HepG2 (cell line): ENCODE data around the gene FOXD3. TPM values are rescaled to one million over a fixed set of nuclear protein-coding genes. Genes with fewer than 3 reads are reported as not detected.

Source experiments
- ATAC-seq: fragments of 200-7000 bp; cut with Tn5 transposase; 3 replicates; pipeline ENCODE4 v1.9.1; 2020; ENCODE audit warnings: mild to moderate bottlenecking, moderate library complexity
- BruUV-seq: library from RNA; stranded (reverse); fragments of 400-500 nt; replicated peaks from 2 replicates; lab custom pipeline; 2021; lab: Mats Ljungman, UMichigan
- CTCF ChIA-PET: fragments of 300-600 bp; formaldehyde crosslinking; extraction: SDS; loops from one replicate; lab custom pipeline; 2021; ENCODE audit warnings: low total read pairs, inconsistent platforms, low intra/inter-chr PET ratio; lab: Yijun Ruan, JAX
- POLR2A ChIA-PET: fragments of 350-600 bp; sonication (Branson Sonifier 250); formaldehyde crosslinking; loops from one replicate; lab custom pipeline; 2020; ENCODE audit warnings: antibody characterized with exemption, inconsistent platforms; lab: Yijun Ruan, JAX
- DNase-seq: peaks from one replicate; pipeline ENCODE4 v3.0.0-alpha.2; 2015; ENCODE audit warnings: low spot score
- FAIRE-seq: peaks from 3 replicates; lab custom pipeline; 2011; peaks lifted over from hg19 to GRCh38; lab: Jason Lieb, UNC
- H2AFZ ChIP-seq: one replicate; pipeline ENCODE4 v1.6.1; 2011; ENCODE audit warnings: low read length, inconsistent platforms
- H3K27ac ChIP-seq: fragments of 300-600 bp; 3 replicates; pipeline ENCODE4 v1.8.0; 2011; ENCODE audit warnings: mixed run types, mild to moderate bottlenecking, mixed read lengths, low read length, inconsistent platforms; ENCODE audit not compliant: insufficient read depth; ENCODE audit errors: extremely low read length
- H3K27me3 ChIP-seq, 2 experiments: fragments of 200-600 bp in 1 of 2; 2 replicates in 1 of 2; 3 replicates in 1 of 2; pipeline versions ENCODE4 v1.6.0 to v1.8.0; 2011; ENCODE audit warnings: low read length in 2 of 2, mild to moderate bottlenecking in 2 of 2, moderate library complexity in 2 of 2, inconsistent platforms in 1 of 2; ENCODE audit not compliant: insufficient read depth in 2 of 2, control insufficient read depth in 1 of 2
- H3K36me3 ChIP-seq, 2 experiments: fragments of 200-600 bp in 1 of 2; replicated peaks in 1 of 2; 2 replicates in 1 of 2; 3 replicates in 1 of 2; pipeline versions ENCODE4 v1.5.1 to v1.8.0; 2011; ENCODE audit warnings: low read length in 2 of 2, inconsistent platforms in 1 of 2; ENCODE audit not compliant: insufficient read depth in 2 of 2, control insufficient read depth in 1 of 2
- H3K4me1 ChIP-seq: 2 replicates; pipeline ENCODE4 v1.5.1; 2012; ENCODE audit warnings: low read length, inconsistent platforms; ENCODE audit not compliant: insufficient read depth
- H3K4me2 ChIP-seq: 2 replicates; pipeline ENCODE4 v1.6.0; 2011; ENCODE audit warnings: low read depth, low read length, inconsistent platforms
- H3K4me3 ChIP-seq, 3 experiments: fragments of 200-600 bp in 1 of 3; sonication (generic), shearing (Covaris generic) in 1 of 3; replicated peaks in 1 of 3; 2 replicates each; pipeline ENCODE4 v1.5.1; 2011 to 2016; ENCODE audit warnings: low read length in 3 of 3, inconsistent platforms in 2 of 3, low read depth in 2 of 3, mild to moderate bottlenecking in 2 of 3, control low read depth in 1 of 3, mixed read lengths in 1 of 3; ENCODE audit not compliant: insufficient read depth in 1 of 3
- H3K79me2 ChIP-seq: one replicate; pipeline ENCODE4 v1.6.1; 2011; ENCODE audit warnings: low read length, inconsistent platforms; ENCODE audit not compliant: insufficient read depth
- H3K9ac ChIP-seq: 2 replicates; pipeline ENCODE4 v1.6.0; 2011; ENCODE audit warnings: mild to moderate bottlenecking, low read depth, low read length, inconsistent platforms; ENCODE audit not compliant: insufficient read depth
- H3K9me3 ChIP-seq: 2 replicates; pipeline ENCODE4 v1.5.1; 2012; ENCODE audit warnings: mild to moderate bottlenecking, low read length
- H4K20me1 ChIP-seq: 2 replicates; pipeline ENCODE4 v1.6.0; 2011; ENCODE audit warnings: inconsistent platforms, mild to moderate bottlenecking, low read length, moderate library complexity; ENCODE audit not compliant: insufficient read depth
- GRHL1 ChIP-seq: sonication (generic); formaldehyde crosslinking; conservative IDR thresholded peaks from 2 replicates; pipeline ENCODE4 v1.8.0; 2022; ENCODE audit warnings: missing genetic modification reagents
- HNRNPLL ChIP-seq: fragments of 200-400 bp; formaldehyde crosslinking; IDR thresholded peaks from 2 replicates; pipeline ENCODE4 v1.6.1; 2017; ENCODE audit warnings: mild to moderate bottlenecking, low read depth, low read length; ENCODE audit not compliant: poor library complexity, severe bottlenecking
- JDP2 ChIP-seq: sonication (generic); formaldehyde crosslinking; IDR thresholded peaks from 2 replicates; pipeline ENCODE4 v1.8.1; 2022; ENCODE audit warnings: missing genetic modification reagents, borderline replicate concordance
- NBN ChIP-seq: fragments of 450-650 bp; conservative IDR thresholded peaks from 2 replicates; pipeline ENCODE4 v1.6.1; 2017
- SMAD9 ChIP-seq: sonication (generic); formaldehyde crosslinking; IDR thresholded peaks from 2 replicates; pipeline ENCODE4 v1.5.1; 2020; ENCODE audit warnings: mild to moderate bottlenecking, missing genetic modification reagents
- SNAPC2 ChIP-seq: sonication (generic); formaldehyde crosslinking; IDR thresholded peaks from 2 replicates; pipeline ENCODE4 v1.8.1; 2022; ENCODE audit warnings: mild to moderate bottlenecking, missing genetic modification reagents
- SOX6 ChIP-seq, 2 experiments: fragments of 450-650 bp in 1 of 2; sonication (generic) in 1 of 2; formaldehyde crosslinking in 1 of 2; IDR thresholded peaks; 2 replicates each; pipeline versions ENCODE4 v1.4.0 to v1.6.1; 2017 to 2020; ENCODE audit warnings: antibody characterized with exemption in 1 of 2, mild to moderate bottlenecking in 1 of 2, missing genetic modification reagents in 1 of 2
- ZNF788 ChIP-seq: sonication (generic); formaldehyde crosslinking; IDR thresholded peaks from 2 replicates; pipeline ENCODE4 v1.5.0; 2020; ENCODE audit warnings: mild to moderate bottlenecking, missing genetic modification reagents, borderline replicate concordance
- WGBS: methylation state at CpG from one replicate; pipeline ENCODE4 v1.1.6; 2017; ENCODE audit warnings: low lambda C conversion rate; 5-methylcytosine and 5-hydroxymethylcytosine counted together
- in situ Hi-C: cut with HindIII; loops from 2 replicates; pipeline ENCODE4 v1.10.0; 2017; ENCODE audit warnings: low pct_unique_long_range_greater_than_20kb; ENCODE audit not compliant: extremely low pct_ligation_motif_present
- intact Hi-C: fragments of 100-400 bp; cut with micrococcal nuclease; formaldehyde crosslinking; loops from one replicate; pipeline ENCODE4 v1.10.0; 2022; ENCODE audit not compliant: unreplicated experiment
- polyA plus RNA-seq, 8 experiments: library from polyadenylated mRNA; depleted of rRNA in 3 of 8; stranded (reverse) in 7 of 8; unstranded in 1 of 8; fragments of >200 nt; fragmentation: Illumina TruSeq in 4 of 8; extraction: Trizol in 4 of 8; gene quantifications; 2 replicates each; pipeline versions ENCODE4 v1.2.1 to v1.2.3, GENCODE V29; 2011 to 2016; ENCODE audit warnings: low read depth in 4 of 8, missing spikeins in 1 of 8, mixed read lengths in 1 of 8; ENCODE audit not compliant: insufficient read depth in 1 of 8
- total RNA-seq, 5 experiments: library from RNA; depleted of rRNA; stranded (reverse); fragments of >200 nt; fragmentation: Illumina TruSeq; extraction: Trizol; gene quantifications; 2 replicates each; pipeline ENCODE4 v1.2.3, GENCODE V29; 2016; ENCODE audit warnings: low read depth in 1 of 5

Gene FOXD3
- total and polyA plus RNA-seq, 2 of the 13 experiments (the other 11 are each of a cell fraction or from before 2014, with no cell fraction given): not detected

- no peak overlapping the region for H2AFZ ChIP-seq
- DNase-seq (no peak), FAIRE-seq (no peak), ATAC-seq (no peak)
- in situ Hi-C loops: no loop called here
- H4K20me1 ChIP-seq: no peaks in the 10 kb centered on the region
- ChIA-PET CTCF (no interaction called here), POLR2A (no interaction called here)
- H3K27me3 ChIP-seq: no peaks in the 10 kb centered on the region
- H3K4me1 ChIP-seq: peaks cover 9% of the 10 kb centered on the region
- intact Hi-C loops: no loop called here
- no peaks in the 10 kb centered on the region for H3K79me2 ChIP-seq
- H3K27ac ChIP-seq: no peak overlapping the region
- BruUV-seq: no TSS peak
- WGBS: 34% methylated on average over 2 of the region's 2 CpGs
- TF ChIP-seq HNRNPLL: no peak
- no peak for TF ChIP-seq ZNF788 (CRISPR knock-in tag)
- no peak for TF ChIP-seq NBN
- no peak for TF ChIP-seq SOX6 (IDR thresholded peaks at IDR 0.05)
- TF ChIP-seq SOX6 (CRISPR knock-in tag; IDR thresholded peaks at IDR 0.05): no peak
- TF ChIP-seq GRHL1 (CRISPR knock-in tag): no peak
- TF ChIP-seq SNAPC2 (CRISPR knock-in tag): no peak
- TF ChIP-seq JDP2 (CRISPR knock-in tag): no peak
- no peak for TF ChIP-seq SMAD9 (CRISPR knock-in tag)
- TF ChIP-seq, all 625 proteins: peak for 0
- no peak overlapping the region for H3K4me2 ChIP-seq
- H3K9me3 ChIP-seq: no peaks in the 10 kb centered on the region
- no peaks in the 10 kb centered on the region for H3K36me3 ChIP-seq
- H3K4me3 ChIP-seq: no peak overlapping the region
- no peak overlapping the region for H3K9ac ChIP-seq
Observed at GRCh38 chr1:63281753-63282152, 40.6 kb upstream of the FOXD3 start.
